Endothelial cell of umbilical vein (primary cell): ENCODE measurements around the gene GPR162. TPM values are rescaled to one million over a fixed set of nuclear protein-coding genes. Genes with fewer than 3 reads are reported as not detected.

Experiments used
- BruUV-seq: library from RNA; stranded (reverse); fragments of 400-500 nt; replicated peaks from 2 replicates; lab custom pipeline; 2021; lab: Mats Ljungman, UMichigan
- CTCF ChIA-PET: fragments of 300-600, 350-600 bp; sonication (Branson Sonifier 250); formaldehyde crosslinking; loops from one replicate; lab custom pipeline; 2021; ENCODE audit warnings: antibody characterized with exemption, inconsistent platforms; lab: Charles Lee
- POLR2A ChIA-PET: fragments of 300-600, 350-600 bp; sonication (Branson Sonifier 250); formaldehyde crosslinking; loops from one replicate; lab custom pipeline; 2021; ENCODE audit warnings: antibody characterized with exemption, inconsistent platforms; lab: Charles Lee
- DNase-seq: peaks from one replicate; pipeline ENCODE4 v3.0.0-alpha.2; 2011; ENCODE audit warnings: low read depth, low spot score
- FAIRE-seq: peaks from 2 replicates; lab custom pipeline; 2011; peaks lifted over from hg19 to GRCh38; lab: Jason Lieb, UNC
- H2AFZ ChIP-seq: 2 replicates; pipeline ENCODE4 v1.6.0; 2012; ENCODE audit warnings: low read depth, low read length, control low read depth, inconsistent platforms
- H3K27ac ChIP-seq: 2 replicates; pipeline ENCODE4 v1.5.1; 2011; ENCODE audit warnings: low read depth, mild to moderate bottlenecking, control low read depth, low read length, moderate library complexity; ENCODE audit not compliant: insufficient read depth
- H3K27me3 ChIP-seq, 2 experiments: 2 replicates each; pipeline versions ENCODE4 v1.6.0 to v1.6.1; 2011; ENCODE audit warnings: low read length in 2 of 2, mixed read lengths in 1 of 2; ENCODE audit not compliant: control insufficient read depth in 2 of 2, insufficient read depth in 2 of 2
- H3K36me3 ChIP-seq, 2 experiments: 2 replicates in 1 of 2; 3 replicates in 1 of 2; pipeline ENCODE4 v1.5.1; 2011; ENCODE audit warnings: low read length in 2 of 2, mild to moderate bottlenecking in 1 of 2, moderate library complexity in 1 of 2; ENCODE audit not compliant: control insufficient read depth in 2 of 2, insufficient read depth in 2 of 2; ENCODE audit errors: extremely low read depth in 1 of 2
- H3K4me1 ChIP-seq: 3 replicates; pipeline ENCODE4 v1.5.1; 2011; ENCODE audit warnings: mild to moderate bottlenecking, low read length; ENCODE audit not compliant: control insufficient read depth, insufficient read depth; ENCODE audit errors: extremely low read depth
- H3K4me2 ChIP-seq: 2 replicates; pipeline ENCODE4 v1.6.1; 2011; ENCODE audit warnings: low read length, control low read depth, mixed read lengths; ENCODE audit not compliant: insufficient read depth
- H3K4me3 ChIP-seq, 3 experiments: fragments of 200-600 bp in 1 of 3; sonication (generic), shearing (Covaris generic) in 1 of 3; replicated peaks in 1 of 3; 2 replicates each; pipeline ENCODE4 v1.5.1; 2011 to 2016; ENCODE audit warnings: control low read depth in 3 of 3, low read length in 3 of 3, mild to moderate bottlenecking in 2 of 3, inconsistent platforms in 1 of 3, low read depth in 1 of 3, moderate library complexity in 1 of 3; ENCODE audit not compliant: insufficient read depth in 1 of 3
- H3K79me2 ChIP-seq: 2 replicates; pipeline ENCODE4 v1.6.0; 2012; ENCODE audit warnings: low read length, inconsistent platforms; ENCODE audit not compliant: control insufficient read depth, insufficient read depth
- H3K9ac ChIP-seq: replicated peaks from 2 replicates; pipeline ENCODE3; 2011; ENCODE audit warnings: low read length, control low read depth; ENCODE audit not compliant: insufficient read depth; ENCODE audit errors: extremely low read depth
- H3K9me1 ChIP-seq: replicated peaks from 3 replicates; pipeline ENCODE4 v1.6.0; 2011; ENCODE audit warnings: mild to moderate bottlenecking, low read length; ENCODE audit not compliant: control insufficient read depth, insufficient read depth; ENCODE audit errors: extremely low read depth
- H3K9me3 ChIP-seq: replicated peaks from 2 replicates; pipeline ENCODE4 v1.5.1; 2012; ENCODE audit warnings: low read length, inconsistent platforms; ENCODE audit not compliant: control insufficient read depth, insufficient read depth
- H4K20me1 ChIP-seq: replicated peaks from 2 replicates; pipeline ENCODE3; 2011; ENCODE audit warnings: mild to moderate bottlenecking, low read length; ENCODE audit not compliant: control insufficient read depth, insufficient read depth; ENCODE audit errors: extremely low read depth
- EZH2 ChIP-seq: IDR thresholded peaks from 2 replicates; pipeline ENCODE4 v1.6.1; 2012; ENCODE audit warnings: borderline replicate concordance, low read depth, mild to moderate bottlenecking, moderate library complexity, low read length, inconsistent platforms; ENCODE audit not compliant: severe bottlenecking
- FOS ChIP-seq: IDR thresholded peaks from 2 replicates; pipeline ENCODE4 v1.6.1; 2011; ENCODE audit warnings: mild to moderate bottlenecking, low read length, moderate library complexity, borderline replicate concordance; ENCODE audit not compliant: insufficient read depth
- GATA2 ChIP-seq: IDR thresholded peaks from 2 replicates; pipeline ENCODE4 v1.7.0; 2011; ENCODE audit warnings: low read depth, mild to moderate bottlenecking, moderate library complexity, mixed read lengths, low read length; ENCODE audit not compliant: insufficient read length, insufficient read depth
- JUN ChIP-seq: IDR thresholded peaks from 2 replicates; pipeline ENCODE4 v1.6.1; 2011; ENCODE audit warnings: borderline replicate concordance, low read depth; ENCODE audit not compliant: insufficient read length, insufficient read depth
- MYC ChIP-seq: IDR thresholded peaks from one replicate; pipeline ENCODE4 v1.6.1; 2011; ENCODE audit warnings: mild to moderate bottlenecking, low read depth, low read length
- POLR2AphosphoS5 ChIP-seq: IDR thresholded peaks from 2 replicates; pipeline ENCODE4 v1.6.1; 2012; ENCODE audit warnings: low read depth, mild to moderate bottlenecking, control low read depth, low read length, moderate library complexity; ENCODE audit not compliant: insufficient read depth
- dilution Hi-C: fragments of 300-500 bp; cut with MboI; formaldehyde crosslinking; loops from one replicate; pipeline ENCODE4 v1.15.0; 2019; ENCODE audit warnings: low sequenced_read_pairs; ENCODE audit not compliant: extremely low pct_ligation_motif_present
- intact Hi-C: fragments of 100-400 bp; cut with micrococcal nuclease; formaldehyde crosslinking; loops from one replicate; pipeline ENCODE4 v1.10.0; 2022
- polyA plus RNA-seq, 4 experiments: library from polyadenylated mRNA; depleted of rRNA in 3 of 4; stranded (reverse) in 3 of 4; unstranded in 1 of 4; fragments of >200 nt; gene quantifications; 2 replicates each; pipeline versions ENCODE4 v1.2.1 to v1.2.3, GENCODE V29; 2011 to 2012; ENCODE audit warnings: missing spikeins in 1 of 4
- total RNA-seq: library from RNA; stranded (reverse); gene quantifications from 2 replicates; pipeline ENCODE4 v1.2.3, GENCODE V29; 2021
- TF ChIP-seq, protein P1 (sequence below), 2 donors: IDR thresholded peaks; 1 replicate in 1 of 2; 2 replicates in 1 of 2; pipeline ENCODE4 v1.5.1; 2011; ENCODE audit warnings: low read length in 2 of 2, mild to moderate bottlenecking in 2 of 2, moderate library complexity in 2 of 2, control low read depth in 1 of 2, inconsistent platforms in 1 of 2, low read depth in 1 of 2; ENCODE audit not compliant: insufficient read depth in 1 of 2; ENCODE audit errors: extremely low read depth in 1 of 2

GPR162 gene
- total and polyA plus RNA-seq, 2 donors (not counting 3 experiments of a cell fraction or from before 2014, with no cell fraction given) = 9.7 to 13.7 TPM

DNA sequence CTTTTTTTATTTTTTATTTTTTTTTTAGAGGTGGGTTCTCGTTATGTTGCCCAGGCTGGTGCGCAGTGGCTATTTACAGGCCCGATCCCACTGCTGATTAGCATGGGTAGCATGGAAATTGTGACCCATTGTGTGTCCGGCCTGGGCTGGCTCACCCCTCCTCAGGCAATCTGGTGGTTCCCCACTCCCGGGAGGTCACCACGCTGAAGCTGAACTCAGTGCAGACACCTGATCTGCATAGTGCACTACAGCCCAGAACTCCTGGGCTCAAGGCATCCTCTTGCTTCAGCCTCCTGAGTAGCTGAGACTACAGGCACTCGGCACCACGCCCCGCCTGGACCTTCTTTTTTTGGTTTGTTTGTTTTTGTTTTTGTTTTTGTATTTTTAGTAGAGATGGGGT lies 37.8 kb upstream of the GPR162 start:
- H4K20me1 ChIP-seq = no peaks in the 10 kb centered on the region
- ChIA-PET POLR2A (no interaction called here), CTCF (interaction anchor here (1.5 to 9.5 kb wide), 2 partner anchors 17 to 30 kb away, joined by 7 to 107 read pairs; partner anchors contain the start of gene MLF2)
- H3K9me3 ChIP-seq = no peaks in the 10 kb centered on the region
- no peak overlapping the region for H3K27ac ChIP-seq
- H3K9ac ChIP-seq = no peak overlapping the region
- H3K4me2 ChIP-seq = no peak overlapping the region
- no TSS peak for BruUV-seq
- no peaks in the 10 kb centered on the region for H3K36me3 ChIP-seq
- dilution Hi-C loops = no loop called here
- no peak overlapping the region for H3K4me3 ChIP-seq
- no peak for DNase-seq
- H3K27me3 ChIP-seq = peaks cover 0 to 2% of the 10 kb centered on the region in 2 experiments
- TF ChIP-seq, protein P1, sequence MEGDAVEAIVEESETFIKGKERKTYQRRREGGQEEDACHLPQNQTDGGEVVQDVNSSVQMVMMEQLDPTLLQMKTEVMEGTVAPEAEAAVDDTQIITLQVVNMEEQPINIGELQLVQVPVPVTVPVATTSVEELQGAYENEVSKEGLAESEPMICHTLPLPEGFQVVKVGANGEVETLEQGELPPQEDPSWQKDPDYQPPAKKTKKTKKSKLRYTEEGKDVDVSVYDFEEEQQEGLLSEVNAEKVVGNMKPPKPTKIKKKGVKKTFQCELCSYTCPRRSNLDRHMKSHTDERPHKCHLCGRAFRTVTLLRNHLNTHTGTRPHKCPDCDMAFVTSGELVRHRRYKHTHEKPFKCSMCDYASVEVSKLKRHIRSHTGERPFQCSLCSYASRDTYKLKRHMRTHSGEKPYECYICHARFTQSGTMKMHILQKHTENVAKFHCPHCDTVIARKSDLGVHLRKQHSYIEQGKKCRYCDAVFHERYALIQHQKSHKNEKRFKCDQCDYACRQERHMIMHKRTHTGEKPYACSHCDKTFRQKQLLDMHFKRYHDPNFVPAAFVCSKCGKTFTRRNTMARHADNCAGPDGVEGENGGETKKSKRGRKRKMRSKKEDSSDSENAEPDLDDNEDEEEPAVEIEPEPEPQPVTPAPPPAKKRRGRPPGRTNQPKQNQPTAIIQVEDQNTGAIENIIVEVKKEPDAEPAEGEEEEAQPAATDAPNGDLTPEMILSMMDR (IDR thresholded peaks at IDR 0.05; ENCODE audit: extremely low read depth in 1 of 2, insufficient read depth in 1 of 2, low read depth in 1 of 2, low read length in 2 of 2) = no peak
- TF ChIP-seq MYC (no peak), FOS (no peak), EZH2 (no peak)
- peak; percentile 4 for FAIRE-seq
- H2AFZ ChIP-seq = no peak overlapping the region
- H3K79me2 ChIP-seq = no peaks in the 10 kb centered on the region
- H3K9me1 ChIP-seq = no peaks in the 10 kb centered on the region
- intact Hi-C loops = no loop called here
- H3K4me1 ChIP-seq = no peaks in the 10 kb centered on the region

DNA sequence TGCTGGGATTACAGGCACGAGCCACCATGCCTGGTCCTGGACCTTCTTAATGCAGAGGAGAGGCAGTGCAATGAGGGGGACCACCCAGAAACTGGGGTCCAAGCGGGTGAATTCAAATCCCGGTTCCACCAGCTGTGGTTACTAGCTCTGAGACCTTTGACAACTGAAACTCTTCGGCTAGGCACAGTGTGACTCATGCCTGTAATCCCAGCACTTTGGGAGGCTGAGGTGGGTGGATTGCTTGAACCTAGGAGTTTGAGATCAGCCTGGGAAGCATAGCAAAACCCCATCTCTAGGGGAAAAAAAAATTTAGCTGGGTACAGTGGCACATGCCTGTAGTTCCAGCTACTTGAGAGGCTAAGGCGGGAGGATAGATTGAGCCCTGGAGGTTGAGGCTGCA lies 37.3 kb upstream of the GPR162 start:
- no peaks in the 10 kb centered on the region for H3K9me1 ChIP-seq
- intact Hi-C loops = no loop called here
- no peak overlapping the region for H2AFZ ChIP-seq
- H3K79me2 ChIP-seq = no peaks in the 10 kb centered on the region
- H3K4me1 ChIP-seq = no peaks in the 10 kb centered on the region
- no peak overlapping the region for H3K27ac ChIP-seq
- H3K9me3 ChIP-seq = no peaks in the 10 kb centered on the region
- peaks cover 0 to 2% of the 10 kb centered on the region in 2 experiments for H3K27me3 ChIP-seq
- no peak for TF ChIP-seq POLR2AphosphoS5
- TF ChIP-seq GATA2 = no peak
- TF ChIP-seq MYC = no peak
- no peak for TF ChIP-seq EZH2
- TF ChIP-seq FOS = no peak
- no peak for TF ChIP-seq JUN
- TF ChIP-seq, protein P1 (IDR thresholded peaks at IDR 0.05; ENCODE audit: extremely low read depth in 1 of 2, insufficient read depth in 1 of 2, low read depth in 1 of 2, low read length in 2 of 2) = no peak
- no peak overlapping the region for H3K4me3 ChIP-seq
- no peak for FAIRE-seq
- ChIA-PET POLR2A (no interaction called here), CTCF (interaction anchor here (1.5 to 9.5 kb wide), 2 partner anchors 17 to 30 kb away, joined by 7 to 107 read pairs; partner anchors contain the start of gene MLF2)
- BruUV-seq = no TSS peak
- no peak for DNase-seq
- no peak overlapping the region for H3K4me2 ChIP-seq
- no peaks in the 10 kb centered on the region for H4K20me1 ChIP-seq
- no peak overlapping the region for H3K9ac ChIP-seq
- no peaks in the 10 kb centered on the region for H3K36me3 ChIP-seq
- dilution Hi-C loops = no loop called here
